ENCODE measurements around the gene EVI5L. TPM values are rescaled to one million over a fixed set of nuclear protein-coding genes. Genes with fewer than 3 reads are reported as not detected.

EVI5L gene
- total RNA-seq, 1 donor from 2014 or later = 4.4 TPM

GRCh38 chr19:7868671-7869452 lies 38.8 kb downstream of the EVI5L start:
- Mint-ChIP-seq H3K4me1 (ENCODE audit: low read depth) (peaks cover 21% of the 10 kb centered on the region), H3K27me3 (ENCODE audit: insufficient read depth) (peaks cover 44% of the 10 kb centered on the region), H3K36me3 (ENCODE audit: low read depth) (no peaks in the 10 kb centered on the region), H3K4me3 (peak overlapping the region; percentile 61), H3K27ac (no peak overlapping the region), H3K9me3 (no peaks in the 10 kb centered on the region)
- intact Hi-C loops (cut with micrococcal nuclease) = loop anchor here (1.0 kb wide), 3 partner anchors 40 to 181 kb away; partner anchors contain the start of gene SNAPC2
- DNase-seq (ENCODE audit: low spot score) = peak; percentile 75

DNA sequence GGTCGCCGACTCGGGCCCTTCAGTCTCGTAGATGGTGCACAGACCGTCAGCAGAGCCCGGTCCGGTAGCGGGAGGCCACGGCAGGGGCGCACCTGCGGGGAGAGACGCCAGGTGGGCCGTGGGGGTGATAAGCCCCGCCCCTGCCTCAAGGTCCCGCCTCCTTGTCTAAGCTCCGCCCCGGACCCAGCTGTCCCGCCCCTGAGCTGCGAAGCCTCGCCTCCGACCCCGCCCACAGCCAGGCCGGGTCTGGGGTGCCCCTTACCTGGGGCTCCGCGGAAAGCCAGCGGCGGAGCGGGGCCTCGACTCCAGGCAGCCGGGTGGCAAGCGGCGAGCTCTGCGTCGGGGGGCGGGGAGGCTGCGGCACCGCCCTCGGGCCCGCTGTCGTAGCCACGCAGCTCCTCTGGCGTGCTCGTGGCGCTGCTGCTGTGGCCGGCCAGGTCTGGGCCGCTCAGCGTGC lies 39.5 kb downstream of the EVI5L start:
- Mint-ChIP-seq H3K36me3 (ENCODE audit: low read depth) (no peaks in the 10 kb centered on the region), H3K27me3 (ENCODE audit: insufficient read depth) (peaks cover 39% of the 10 kb centered on the region), H3K4me3 (peak overlapping the region; percentile 47), H3K27ac (no peak overlapping the region), H3K9me3 (no peaks in the 10 kb centered on the region), H3K4me1 (ENCODE audit: low read depth) (peaks cover 21% of the 10 kb centered on the region)
- intact Hi-C loops (cut with micrococcal nuclease) = loop anchor here (1.0 kb wide), 3 partner anchors 40 to 181 kb away; partner anchors contain the start of gene SNAPC2
- peak; percentile 75 for DNase-seq (ENCODE audit: low spot score)

- no peak overlapping the region for H3K27ac Mint-ChIP-seq
- H3K27me3 Mint-ChIP-seq (ENCODE audit: insufficient read depth) = peaks cover 35% of the 10 kb centered on the region
- peak; percentile 17 for DNase-seq (ENCODE audit: low spot score)
- H3K36me3 Mint-ChIP-seq (ENCODE audit: low read depth) = no peaks in the 10 kb centered on the region
- intact Hi-C loops (cut with micrococcal nuclease) = loop anchor here (1.0 to 2.0 kb wide), 7 partner anchors 8 to 673 kb away; partner anchors contain the start of genes MAP2K7, SNAPC2 and TIMM44
- peak overlapping the region; percentile 64 for H3K4me3 Mint-ChIP-seq
- H3K4me1 Mint-ChIP-seq (ENCODE audit: low read depth) = peaks cover 20% of the 10 kb centered on the region
- H3K9me3 Mint-ChIP-seq = no peaks in the 10 kb centered on the region
Measured at GRCh38 chr19:7869910-7870511, 40.0 kb downstream of the EVI5L start.

- intact Hi-C loops (cut with micrococcal nuclease) = loop anchor here (1.0 to 2.0 kb wide), 4 partner anchors 9 to 674 kb away; partner anchors contain the start of genes MAP2K7 and TIMM44
- peaks cover 40% of the 10 kb centered on the region for H3K27me3 Mint-ChIP-seq (ENCODE audit: insufficient read depth)
- no peaks in the 10 kb centered on the region for H3K9me3 Mint-ChIP-seq
- H3K4me1 Mint-ChIP-seq (ENCODE audit: low read depth) = peaks cover 14% of the 10 kb centered on the region
- H3K27ac Mint-ChIP-seq = peak overlapping the region; percentile 53
- H3K4me3 Mint-ChIP-seq = peak overlapping the region; percentile 64
- H3K36me3 Mint-ChIP-seq (ENCODE audit: low read depth) = no peaks in the 10 kb centered on the region
- DNase-seq (ENCODE audit: low spot score) = peak; percentile 42
Measured at GRCh38 chr19:7870571-7871436, 40.8 kb downstream of the EVI5L start.

GRCh38 chr19:7871437-7872305 lies 41.7 kb downstream of the EVI5L start:
- H3K4me3 Mint-ChIP-seq = peak overlapping the region; percentile 64
- peak overlapping the region; percentile 53 for H3K27ac Mint-ChIP-seq
- intact Hi-C loops (cut with micrococcal nuclease) = loop anchor here (2.0 kb wide), 2 partner anchors 71 to 675 kb away; partner anchors contain the start of gene TIMM44
- peaks cover 14% of the 10 kb centered on the region for H3K4me1 Mint-ChIP-seq (ENCODE audit: low read depth)
- no peaks in the 10 kb centered on the region for H3K9me3 Mint-ChIP-seq
- H3K27me3 Mint-ChIP-seq (ENCODE audit: insufficient read depth) = peaks cover 45% of the 10 kb centered on the region
- DNase-seq (ENCODE audit: low spot score) = peak; percentile 73
- no peaks in the 10 kb centered on the region for H3K36me3 Mint-ChIP-seq (ENCODE audit: low read depth)

- H3K36me3 Mint-ChIP-seq (ENCODE audit: low read depth) = no peaks in the 10 kb centered on the region
- H3K9me3 Mint-ChIP-seq = no peaks in the 10 kb centered on the region
- DNase-seq (ENCODE audit: low spot score) = no peak
- intact Hi-C loops (cut with micrococcal nuclease) = no loop called here
- no peak overlapping the region for H3K27ac Mint-ChIP-seq
- peaks cover 14% of the 10 kb centered on the region for H3K4me1 Mint-ChIP-seq (ENCODE audit: low read depth)
- H3K27me3 Mint-ChIP-seq (ENCODE audit: insufficient read depth) = peaks cover 40% of the 10 kb centered on the region
- no peak overlapping the region for H3K4me3 Mint-ChIP-seq
Measured at GRCh38 chr19:7872306-7873204, 42.5 kb downstream of the EVI5L start.

GRCh38 chr19:7873304-7874075 lies 43.5 kb downstream of the EVI5L start:
- intact Hi-C loops (cut with micrococcal nuclease) = no loop called here
- Mint-ChIP-seq H3K27me3 (ENCODE audit: insufficient read depth) (peaks cover 32% of the 10 kb centered on the region), H3K4me3 (peak overlapping the region; percentile 80), H3K9me3 (no peaks in the 10 kb centered on the region), H3K36me3 (ENCODE audit: low read depth) (no peaks in the 10 kb centered on the region), H3K27ac (no peak overlapping the region), H3K4me1 (ENCODE audit: low read depth) (peaks cover 14% of the 10 kb centered on the region)
- no peak for DNase-seq (ENCODE audit: low spot score)

DNA sequence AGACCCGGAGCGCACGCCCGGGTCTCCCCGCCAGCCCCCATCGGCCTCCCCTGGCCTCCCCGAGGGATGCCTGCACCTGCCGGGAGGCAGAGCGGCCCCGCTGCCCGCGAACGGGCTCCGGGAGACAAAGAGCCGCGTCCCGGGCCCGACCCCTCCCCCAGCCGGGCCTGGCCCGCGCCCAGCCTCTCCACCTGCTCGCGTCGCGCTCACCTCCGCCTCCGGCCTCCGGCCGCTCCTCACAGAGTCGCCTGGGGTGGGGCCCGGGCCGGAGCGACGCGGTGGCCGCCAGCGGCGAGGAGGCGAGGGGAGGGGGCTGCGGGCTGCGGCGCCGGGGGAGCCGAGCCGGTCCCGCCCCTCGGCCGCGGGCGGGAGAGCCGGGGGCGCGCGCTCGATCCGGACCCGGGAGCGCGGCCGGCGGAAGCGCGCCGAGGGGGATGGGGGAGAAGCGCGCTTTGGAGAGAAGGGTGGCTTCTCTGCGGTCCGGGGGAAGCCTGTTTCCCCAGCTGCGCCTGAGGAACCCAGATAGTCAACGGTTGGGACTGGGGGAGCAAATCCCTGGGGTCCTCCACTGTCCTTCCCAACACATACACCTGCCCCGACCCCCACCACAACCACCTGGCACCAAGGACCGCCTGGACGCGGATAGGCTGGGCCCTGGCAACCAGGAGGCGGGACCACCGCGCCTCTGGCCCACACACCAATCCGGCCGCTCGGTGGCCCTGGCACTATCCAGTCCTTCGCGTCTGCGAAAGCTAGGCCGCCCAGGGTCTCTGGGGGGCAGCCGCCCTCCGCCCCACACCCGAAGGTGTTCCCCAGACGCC lies 44.3 kb downstream of the EVI5L start, which contains the start of gene PRR36:
Gene PRR36, minus strand, starts transcription at position 315 of the 821 bp plus-strand sequence. CDS start 701 bp downstream, outside the sequence.
- Mint-ChIP-seq H3K9me3 (no peaks in the 10 kb centered on the region), H3K27ac (no peak within 1 kb of the TSS), H3K27me3 (ENCODE audit: insufficient read depth) (peaks cover 32% of the 10 kb centered on the region), H3K4me3 (peak within 1 kb of the TSS; percentile 80), H3K4me1 (ENCODE audit: low read depth) (peaks cover 14% of the 10 kb centered on the region), H3K36me3 (ENCODE audit: low read depth) (no peaks in the 10 kb centered on the region)
- DNase-seq (ENCODE audit: low spot score) = no peak
- intact Hi-C loops (cut with micrococcal nuclease) = no loop called here

GRCh38 chr19:7874897-7875273 lies 44.9 kb downstream of the EVI5L start:
- Mint-ChIP-seq H3K36me3 (ENCODE audit: low read depth) (no peaks in the 10 kb centered on the region), H3K27ac (no peak overlapping the region), H3K4me3 (no peak overlapping the region), H3K4me1 (ENCODE audit: low read depth) (peaks cover 14% of the 10 kb centered on the region), H3K9me3 (no peaks in the 10 kb centered on the region), H3K27me3 (ENCODE audit: insufficient read depth) (peaks cover 32% of the 10 kb centered on the region)
- intact Hi-C loops (cut with micrococcal nuclease) = no loop called here
- DNase-seq (ENCODE audit: low spot score) = no peak

GRCh38 chr19:7877249-7877836 lies 47.3 kb downstream of the EVI5L start:
- intact Hi-C loops (cut with micrococcal nuclease) = no loop called here

More at GRCh38 chr19:7877249-7877836, 47.3 kb downstream of the EVI5L start:
- no peak for DNase-seq (ENCODE audit: low spot score)
- Mint-ChIP-seq H3K27me3 (ENCODE audit: insufficient read depth) (peaks cover 22% of the 10 kb centered on the region), H3K4me3 (no peak overlapping the region), H3K27ac (no peak overlapping the region), H3K9me3 (no peaks in the 10 kb centered on the region), H3K36me3 (ENCODE audit: low read depth) (no peaks in the 10 kb centered on the region), H3K4me1 (ENCODE audit: low read depth) (no peaks in the 10 kb centered on the region)
